IPS-15b (cell line): ENCODE measurements around the gene HSPB2.
"Not testable (repeated sequence)": the region's sequence is repeated elsewhere in the genome, so short reads cannot be mapped to it uniquely, and the experiment has no call there.

Source experiments
- H3K27me3 ChIP-seq: one replicate; pipeline ENCODE4 v1.6.1; 2013; ENCODE audit warnings: low read length; ENCODE audit not compliant: control insufficient read depth, insufficient read depth
- H3K36me3 ChIP-seq: one replicate; pipeline ENCODE4 v1.6.1; 2013; ENCODE audit warnings: low read length; ENCODE audit not compliant: control insufficient read depth, insufficient read depth
- H3K4me1 ChIP-seq: one replicate; pipeline ENCODE4 v1.6.1; 2013; ENCODE audit warnings: mild to moderate bottlenecking, low read length; ENCODE audit not compliant: control insufficient read depth, insufficient read depth
- H3K4me3 ChIP-seq: one replicate; pipeline ENCODE4 v1.5.1; 2013; ENCODE audit warnings: low read depth, low read length
- H3K9ac ChIP-seq: one replicate; pipeline ENCODE4 v1.6.1; 2013; ENCODE audit warnings: low read depth, mild to moderate bottlenecking, low read length
- H3K9me3 ChIP-seq: one replicate; pipeline ENCODE4 v1.6.1; 2013; ENCODE audit warnings: mild to moderate bottlenecking, low read length; ENCODE audit not compliant: control insufficient read depth, insufficient read depth

Gene HSPB2

GRCh38 chr11:111933176-111933575, 20.6 kb downstream of the HSPB2 start:
- H3K9ac ChIP-seq, H3K4me3 ChIP-seq, H3K36me3 ChIP-seq, H3K9me3 ChIP-seq, H3K27me3 ChIP-seq: not testable (repeated sequence)
- H3K4me1 ChIP-seq = peaks cover 17% of the 10 kb centered on the region

GRCh38 chr11:111933872-111934271, 21.3 kb downstream of the HSPB2 start:
- H3K4me1 ChIP-seq = peaks cover 24% of the 10 kb centered on the region
- H3K36me3 ChIP-seq = no peaks in the 10 kb centered on the region

GRCh38 chr11:111934306-111934705, 21.8 kb downstream of the HSPB2 start:
- no peaks in the 10 kb centered on the region for H3K9me3 ChIP-seq
- no peak overlapping the region for H3K4me3 ChIP-seq
- H3K36me3 ChIP-seq = no peaks in the 10 kb centered on the region
- H3K4me1 ChIP-seq = peaks cover 27% of the 10 kb centered on the region
- H3K27me3 ChIP-seq = no peaks in the 10 kb centered on the region
- H3K9ac ChIP-seq = no peak overlapping the region

More at GRCh38 chr11:111933872-111934271, 21.3 kb downstream of the HSPB2 start:
- Histone ChIP-seq H3K9me3 (no peaks in the 10 kb centered on the region), H3K4me3 (no peak overlapping the region), H3K27me3 (no peaks in the 10 kb centered on the region), H3K9ac (no peak overlapping the region)

- no peaks in the 10 kb centered on the region for H3K27me3 ChIP-seq
- no peak overlapping the region for H3K9ac ChIP-seq
- H3K4me3 ChIP-seq = no peak overlapping the region
- H3K9me3 ChIP-seq = no peaks in the 10 kb centered on the region
- peaks cover 27% of the 10 kb centered on the region for H3K4me1 ChIP-seq
- H3K36me3 ChIP-seq = no peaks in the 10 kb centered on the region
Measured at GRCh38 chr11:111935317-111936039, 22.9 kb downstream of the HSPB2 start.

- H3K4me1 ChIP-seq = peaks cover 27% of the 10 kb centered on the region
- H3K4me3 ChIP-seq = peak overlapping the region; percentile 58
- peak overlapping the region; percentile 57 for H3K9ac ChIP-seq
- H3K9me3 ChIP-seq = no peaks in the 10 kb centered on the region
- H3K27me3 ChIP-seq = no peaks in the 10 kb centered on the region
- no peaks in the 10 kb centered on the region for H3K36me3 ChIP-seq
Measured at GRCh38 chr11:111936040-111936540, 23.6 kb downstream of the HSPB2 start.

- Histone ChIP-seq H3K27me3 (no peaks in the 10 kb centered on the region), H3K4me3 (peak overlapping the region; percentile 58), H3K9me3 (no peaks in the 10 kb centered on the region), H3K9ac (no peak overlapping the region), H3K4me1 (peaks cover 27% of the 10 kb centered on the region), H3K36me3 (no peaks in the 10 kb centered on the region)
Measured at GRCh38 chr11:111937461-111937769, 24.9 kb downstream of the HSPB2 start.

- peak overlapping the region; percentile 58 for H3K4me3 ChIP-seq
- no peaks in the 10 kb centered on the region for H3K36me3 ChIP-seq
- H3K9me3 ChIP-seq = no peaks in the 10 kb centered on the region
- peaks cover 27% of the 10 kb centered on the region for H3K4me1 ChIP-seq
- H3K9ac ChIP-seq = peak overlapping the region; percentile 4
- no peaks in the 10 kb centered on the region for H3K27me3 ChIP-seq
Measured at GRCh38 chr11:111937844-111938243, 25.3 kb downstream of the HSPB2 start.

GRCh38 chr11:111938687-111939160, 26.2 kb downstream of the HSPB2 start:
- peak overlapping the region; percentile 58 for H3K4me3 ChIP-seq
- no peaks in the 10 kb centered on the region for H3K9me3 ChIP-seq
- no peak overlapping the region for H3K9ac ChIP-seq
- H3K36me3 ChIP-seq = no peaks in the 10 kb centered on the region
- H3K27me3 ChIP-seq = no peaks in the 10 kb centered on the region
- H3K4me1 ChIP-seq = peaks cover 27% of the 10 kb centered on the region

- Histone ChIP-seq H3K9ac (no peak overlapping the region), H3K27me3 (no peaks in the 10 kb centered on the region), H3K4me1 (peaks cover 21% of the 10 kb centered on the region), H3K4me3 (no peak overlapping the region), H3K36me3 (no peaks in the 10 kb centered on the region), H3K9me3 (no peaks in the 10 kb centered on the region)
Measured at GRCh38 chr11:111939836-111940604, 27.5 kb downstream of the HSPB2 start.

GRCh38 chr11:111941963-111942362, 29.4 kb downstream of the HSPB2 start:
- peaks cover 16% of the 10 kb centered on the region for H3K4me1 ChIP-seq
- H3K9ac ChIP-seq = no peak overlapping the region
- no peaks in the 10 kb centered on the region for H3K27me3 ChIP-seq
- H3K36me3 ChIP-seq = no peaks in the 10 kb centered on the region
- no peak overlapping the region for H3K4me3 ChIP-seq
- no peaks in the 10 kb centered on the region for H3K9me3 ChIP-seq

- no peaks in the 10 kb centered on the region for H3K36me3 ChIP-seq
- no peak overlapping the region for H3K9ac ChIP-seq
Measured at GRCh38 chr11:111942829-111943228, 30.3 kb downstream of the HSPB2 start.

GRCh38 chr11:111944139-111944538, 31.6 kb downstream of the HSPB2 start:
- Histone ChIP-seq H3K4me1 (peaks cover under 1% of the 10 kb centered on the region), H3K9ac (no peak overlapping the region), H3K9me3 (no peaks in the 10 kb centered on the region), H3K4me3 (no peak overlapping the region), H3K27me3 (no peaks in the 10 kb centered on the region), H3K36me3 (no peaks in the 10 kb centered on the region)

More at GRCh38 chr11:111942829-111943228, 30.3 kb downstream of the HSPB2 start:
- Histone ChIP-seq H3K27me3 (no peaks in the 10 kb centered on the region), H3K9me3 (no peaks in the 10 kb centered on the region), H3K4me3 (no peak overlapping the region), H3K4me1 (peaks cover 13% of the 10 kb centered on the region)
